ENCODE data around the gene BPTF. TPM values are rescaled to one million over a fixed set of nuclear protein-coding genes. Genes with fewer than 3 reads are reported as not detected.

The BPTF gene
- polyA plus RNA-seq, 2 of the 4 experiments (the other 2 are of a cell fraction), result 26.3 to 60.7 TPM

DNA sequence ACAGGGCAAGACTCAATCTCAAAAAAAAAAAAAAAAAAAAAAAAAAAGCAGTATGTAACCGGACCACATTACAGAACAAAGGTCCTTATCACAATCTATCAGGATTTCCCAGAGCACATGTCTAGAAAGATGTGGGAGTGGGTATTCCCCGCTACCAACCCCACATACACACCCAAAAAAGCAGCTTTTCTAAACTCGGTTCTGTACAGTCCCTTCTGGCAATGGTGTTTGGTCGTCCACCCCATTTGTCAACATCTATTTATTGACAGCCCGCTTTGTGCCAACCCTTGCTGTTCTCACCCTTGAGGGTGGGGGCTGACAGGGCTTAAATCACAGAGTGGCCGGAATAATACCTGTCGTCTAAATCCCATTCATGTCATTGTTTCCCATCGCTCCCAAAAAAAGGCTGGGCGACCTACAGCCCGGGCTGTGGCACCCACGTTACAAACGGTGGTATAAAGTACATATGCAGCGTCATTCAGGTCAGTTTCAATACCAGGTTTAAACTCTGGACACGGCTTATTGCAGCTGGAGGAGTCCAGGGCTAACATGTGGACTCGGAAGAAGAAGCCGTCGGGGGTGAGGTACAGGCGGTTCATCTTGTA, 167.3 kb downstream of the BPTF start:
- DNase-seq (ENCODE audit: low read depth in 1 of 2, low spot score in 1 of 2) (no peak), ATAC-seq (peak in 1 of 2 experiments; percentile 5; a peak in 3 of 6 replicates)

DNA sequence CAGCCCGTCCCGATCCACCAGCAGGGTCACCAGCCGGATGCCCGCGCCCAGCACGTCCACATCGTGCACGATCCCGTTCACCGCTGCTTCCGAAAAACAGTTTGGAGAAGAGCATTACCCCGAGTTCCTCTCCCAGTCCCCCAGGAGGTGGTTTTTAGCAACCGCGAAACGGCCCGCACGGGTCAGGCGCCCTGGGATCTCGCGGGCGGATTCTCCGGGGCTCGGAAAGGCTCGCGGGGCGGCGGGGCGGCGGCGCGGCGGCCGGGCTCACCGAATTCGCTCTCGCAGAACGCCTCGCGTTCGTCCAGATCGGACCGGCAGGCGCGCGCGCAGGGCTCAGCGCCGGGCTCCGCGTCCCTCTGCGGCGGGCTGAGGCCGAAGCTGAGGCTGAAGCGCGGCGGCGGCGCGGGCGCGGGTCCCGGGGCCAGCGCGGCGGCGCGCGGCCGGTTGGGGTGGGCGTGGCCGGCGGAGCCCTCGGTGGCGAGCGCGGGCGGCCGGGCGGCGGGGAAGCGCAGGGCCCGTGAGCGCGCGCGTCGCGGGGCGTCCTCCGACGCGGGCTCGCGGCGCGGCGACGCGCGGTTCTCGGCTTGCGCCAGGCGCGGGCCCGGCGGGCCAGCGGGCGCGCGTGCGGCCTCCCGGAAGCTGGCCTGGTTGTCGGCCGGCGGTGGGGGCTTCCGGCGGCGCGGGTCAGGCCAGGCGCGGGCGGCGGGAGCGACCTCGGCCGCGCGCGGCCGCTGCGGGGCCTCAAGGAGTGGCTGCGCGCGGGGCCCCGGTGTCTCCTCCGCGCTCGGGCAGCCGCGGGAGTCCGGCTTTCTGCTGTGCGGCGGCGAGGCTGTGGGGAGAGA, 168.1 kb downstream of the BPTF start:
- Histone ChIP-seq H3K4me2 (peak overlapping the region; percentile 92), H3K4me1 (peaks cover 23% of the 10 kb centered on the region), H3K27ac (peak overlapping the region; percentile 93 to 95), H3K4me3 (peak overlapping the region; percentile 78), H3K9me3 (no peaks in the 10 kb centered on the region)
- 1% methylated on average over 35 of the region's 144 CpGs for WGBS (ENCODE audit: missing lambda C conversion rate)
- CTCF ChIA-PET, result interaction anchor here (1.1 to 4.0 kb wide), 5 partner anchors 14 to 194 kb away, joined by 3 to 20 read pairs (median 3); no protein-coding TSS in a partner anchor
- POLR2A ChIA-PET, result interaction anchor here (0.6 to 2.2 kb wide), 7 partner anchors 16 to 112 kb away, joined by 3 to 19 read pairs (median 4); partner anchors contain the start of gene KPNA2
- peak; percentile 77 to 83 for ATAC-seq
- FAIRE-seq, result no peak
- DNase-seq (ENCODE audit: low read depth in 1 of 2, low spot score in 1 of 2), result peak; percentile 77 to 90
- TF ChIP-seq ZSCAN20 (CRISPR knock-in tag; IDR thresholded peaks at IDR 0.05) (0 out of 2 replicates have a peak, but pooled peaks have one; percentile 39), FOSL2 (IDR thresholded peaks at IDR 0.05) (no peak), FOSL2 (CRISPR knock-in tag; IDR thresholded peaks at IDR 0.05) (no peak; the same call in 1 of the 2 replicates), TP53 (CRISPR knock-in tag; IDR thresholded peaks at IDR 0.05) (no peak), BHLHE40 (IDR thresholded peaks at IDR 0.05; ENCODE audit: low read depth, low read length) (no peak), ZNF302 (CRISPR knock-in tag; IDR thresholded peaks at IDR 0.05) (no peak), HEYL (CRISPR knock-in tag; IDR thresholded peaks at IDR 0.05) (no peak), GATA3 (IDR thresholded peaks at IDR 0.05; ENCODE audit: borderline replicate concordance) (no peak), POLR2A (IDR thresholded peaks at IDR 0.05; ENCODE audit: low read length) (peak; percentile 68), RFX5 (IDR thresholded peaks at IDR 0.05) (no peak), FOSB (CRISPR knock-in tag; IDR thresholded peaks at IDR 0.05) (no peak), CHD4 (IDR thresholded peaks at IDR 0.05; ENCODE audit: borderline replicate concordance) (no peak), HOXB13 (CRISPR knock-in tag; IDR thresholded peaks at IDR 0.05; ENCODE audit: low read depth) (no peak), RCOR1 (IDR thresholded peaks at IDR 0.05; ENCODE audit: low read depth, low read length) (no peak), EHF (CRISPR knock-in tag; IDR thresholded peaks at IDR 0.05) (no peak), ZC3H11A (IDR thresholded peaks at IDR 0.05) (no peak), NR3C1 (IDR thresholded peaks at IDR 0.05) (no peak), CBX2 (IDR thresholded peaks at IDR 0.05; ENCODE audit: borderline replicate concordance, low read depth) (no peak), ZFP36 (IDR thresholded peaks at IDR 0.05; ENCODE audit: borderline replicate concordance, partially characterized antibody) (no peak), SREBF2 (IDR thresholded peaks at IDR 0.05) (no peak), ESRRA (IDR thresholded peaks at IDR 0.05; ENCODE audit: borderline replicate concordance, low read length) (no peak), CHD2 (IDR thresholded peaks at IDR 0.05; ENCODE audit: low read length, partially characterized antibody) (no peak), HOXB5 (CRISPR knock-in tag; IDR thresholded peaks at IDR 0.05) (peak; percentile 43; the same call in 1 of the 2 replicates)
- TF ChIP-seq, protein P1, sequence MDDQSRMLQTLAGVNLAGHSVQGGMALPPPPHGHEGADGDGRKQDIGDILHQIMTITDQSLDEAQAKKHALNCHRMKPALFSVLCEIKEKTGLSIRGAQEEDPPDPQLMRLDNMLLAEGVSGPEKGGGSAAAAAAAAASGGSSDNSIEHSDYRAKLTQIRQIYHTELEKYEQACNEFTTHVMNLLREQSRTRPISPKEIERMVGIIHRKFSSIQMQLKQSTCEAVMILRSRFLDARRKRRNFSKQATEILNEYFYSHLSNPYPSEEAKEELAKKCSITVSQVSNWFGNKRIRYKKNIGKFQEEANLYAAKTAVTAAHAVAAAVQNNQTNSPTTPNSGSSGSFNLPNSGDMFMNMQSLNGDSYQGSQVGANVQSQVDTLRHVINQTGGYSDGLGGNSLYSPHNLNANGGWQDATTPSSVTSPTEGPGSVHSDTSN (IDR thresholded peaks at IDR 0.05), result 0 out of 2 replicates have a peak, but pooled peaks have one; percentile 8
- TF ChIP-seq, protein P2, sequence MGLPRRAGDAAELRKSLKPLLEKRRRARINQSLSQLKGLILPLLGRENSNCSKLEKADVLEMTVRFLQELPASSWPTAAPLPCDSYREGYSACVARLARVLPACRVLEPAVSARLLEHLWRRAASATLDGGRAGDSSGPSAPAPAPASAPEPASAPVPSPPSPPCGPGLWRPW (IDR thresholded peaks at IDR 0.05), result no peak
- TF ChIP-seq, protein P3, sequence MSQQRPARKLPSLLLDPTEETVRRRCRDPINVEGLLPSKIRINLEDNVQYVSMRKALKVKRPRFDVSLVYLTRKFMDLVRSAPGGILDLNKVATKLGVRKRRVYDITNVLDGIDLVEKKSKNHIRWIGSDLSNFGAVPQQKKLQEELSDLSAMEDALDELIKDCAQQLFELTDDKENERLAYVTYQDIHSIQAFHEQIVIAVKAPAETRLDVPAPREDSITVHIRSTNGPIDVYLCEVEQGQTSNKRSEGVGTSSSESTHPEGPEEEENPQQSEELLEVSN (IDR thresholded peaks at IDR 0.05; ENCODE audit: borderline replicate concordance, low read depth), result no peak; the same call in 1 of the 2 replicates

More for the DNA sequence above, 167.3 kb downstream of the BPTF start:
- Histone ChIP-seq H3K4me2 (peak overlapping the region; percentile 74), H3K9me3 (no peaks in the 10 kb centered on the region), H3K4me3 (peak overlapping the region; percentile 78), H3K4me1 (peaks cover 23% of the 10 kb centered on the region), H3K27ac (peak overlapping the region; percentile 93 to 95)
- FAIRE-seq, result no peak
- POLR2A ChIA-PET, result interaction anchor here (0.7 to 2.2 kb wide), 2 partner anchors 41 to 43 kb away, joined by 3 to 9 read pairs; partner anchors contain the start of gene KPNA2
- WGBS (ENCODE audit: missing lambda C conversion rate), result 15% methylated on average over 18 of the region's 18 CpGs
- no peak for TF ChIP-seq FOSL2 (IDR thresholded peaks at IDR 0.05)
- TF ChIP-seq FOSL2 (CRISPR knock-in tag; IDR thresholded peaks at IDR 0.05), result no peak
- TF ChIP-seq, protein P4, sequence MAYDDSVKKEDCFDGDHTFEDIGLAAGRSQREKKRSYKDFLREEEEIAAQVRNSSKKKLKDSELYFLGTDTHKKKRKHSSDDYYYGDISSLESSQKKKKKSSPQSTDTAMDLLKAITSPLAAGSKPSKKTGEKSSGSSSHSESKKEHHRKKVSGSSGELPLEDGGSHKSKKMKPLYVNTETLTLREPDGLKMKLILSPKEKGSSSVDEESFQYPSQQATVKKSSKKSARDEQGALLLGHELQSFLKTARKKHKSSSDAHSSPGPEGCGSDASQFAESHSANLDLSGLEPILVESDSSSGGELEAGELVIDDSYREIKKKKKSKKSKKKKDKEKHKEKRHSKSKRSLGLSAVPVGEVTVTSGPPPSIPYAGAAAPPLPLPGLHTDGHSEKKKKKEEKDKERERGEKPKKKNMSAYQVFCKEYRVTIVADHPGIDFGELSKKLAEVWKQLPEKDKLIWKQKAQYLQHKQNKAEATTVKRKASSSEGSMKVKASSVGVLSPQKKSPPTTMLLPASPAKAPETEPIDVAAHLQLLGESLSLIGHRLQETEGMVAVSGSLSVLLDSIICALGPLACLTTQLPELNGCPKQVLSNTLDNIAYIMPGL (CRISPR knock-in tag; IDR thresholded peaks at IDR 0.05; ENCODE audit: borderline replicate concordance), result no peak
- no peak for TF ChIP-seq ESRRA (IDR thresholded peaks at IDR 0.05; ENCODE audit: borderline replicate concordance, low read length)
- TF ChIP-seq FOSB (CRISPR knock-in tag; IDR thresholded peaks at IDR 0.05), result no peak
- TF ChIP-seq BHLHE40 (IDR thresholded peaks at IDR 0.05; ENCODE audit: low read depth, low read length), result no peak
- no peak for TF ChIP-seq NFE2L2 (conservative IDR thresholded peaks at IDR 0.05; ENCODE audit: low read length)
- TF ChIP-seq CEBPB (IDR thresholded peaks at IDR 0.05), result no peak
- TF ChIP-seq EP300 (IDR thresholded peaks at IDR 0.05), result no peak
- TF ChIP-seq HEYL (CRISPR knock-in tag; IDR thresholded peaks at IDR 0.05), result no peak
- TF ChIP-seq ZNF302 (CRISPR knock-in tag; IDR thresholded peaks at IDR 0.05), result no peak
- TF ChIP-seq, protein P5, sequence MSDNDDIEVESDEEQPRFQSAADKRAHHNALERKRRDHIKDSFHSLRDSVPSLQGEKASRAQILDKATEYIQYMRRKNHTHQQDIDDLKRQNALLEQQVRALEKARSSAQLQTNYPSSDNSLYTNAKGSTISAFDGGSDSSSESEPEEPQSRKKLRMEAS (IDR thresholded peaks at IDR 0.05), result no peak
- no peak for TF ChIP-seq EHF (CRISPR knock-in tag; IDR thresholded peaks at IDR 0.05)
- TF ChIP-seq SREBF2 (IDR thresholded peaks at IDR 0.05), result no peak
- no peak for TF ChIP-seq EHMT2 (IDR thresholded peaks at IDR 0.05; ENCODE audit: low read depth)
- TF ChIP-seq NPAS2 (CRISPR knock-in tag; IDR thresholded peaks at IDR 0.05; ENCODE audit: borderline replicate concordance), result no peak
- no peak for TF ChIP-seq CHD2 (IDR thresholded peaks at IDR 0.05; ENCODE audit: low read length, partially characterized antibody)
- TF ChIP-seq KDM5A (IDR thresholded peaks at IDR 0.05), result no peak; the same call in 1 of the 2 replicates
- CTCF ChIA-PET, result interaction anchor here (1.4 to 1.5 kb wide), 2 partner anchors 27 to 36 kb away, joined by 3 read pairs; no protein-coding TSS in a partner anchor

Measured in A549 (cell line).